Lung (tissue), 12 donors: Measurements from ENCODE around the gene DENND1A. TPM values are rescaled to one million over a fixed set of nuclear protein-coding genes. Genes with fewer than 3 reads are reported as not detected.
A peak's percentile ranks its signal among the peaks of the same experiment; 100 is the strongest.

Experiments
- ATAC-seq: fragments of 200-7000 bp; cut with Tn5 transposase; one replicate; pipeline ENCODE4 v1.9.1; 2020; ENCODE audit warnings: moderate number of reproducible peaks; ENCODE audit not compliant: insufficient read depth, low FRiP score
- DNase-seq, 3 donors: peaks; one replicate each; pipeline ENCODE4 v3.0.0-alpha.2; 2013 to 2017
- H3K27ac ChIP-seq, 2 donors: one replicate each; pipeline ENCODE4 v1.5.1; 2013; ENCODE audit warnings: mild to moderate bottlenecking in 2 of 2, moderate library complexity in 2 of 2, control low read depth in 1 of 2, inconsistent platforms in 1 of 2, low read depth in 1 of 2, low read length in 1 of 2
- H3K27me3 ChIP-seq, 3 donors: one replicate each; pipeline ENCODE4 v1.5.1; 2013; ENCODE audit warnings: low read length in 2 of 3; ENCODE audit not compliant: control insufficient read depth in 3 of 3, insufficient read depth in 3 of 3
- H3K36me3 ChIP-seq, 4 donors: one replicate each; pipeline ENCODE4 v1.5.1; 2013; ENCODE audit warnings: low read length in 4 of 4, mild to moderate bottlenecking in 1 of 4, moderate library complexity in 1 of 4; ENCODE audit not compliant: control insufficient read depth in 4 of 4, insufficient read depth in 4 of 4
- H3K4me1 ChIP-seq, 5 donors: one replicate each; pipeline ENCODE4 v1.5.1; 2013; ENCODE audit warnings: low read length in 5 of 5, mild to moderate bottlenecking in 2 of 5, moderate library complexity in 1 of 5; ENCODE audit not compliant: control insufficient read depth in 5 of 5, insufficient read depth in 5 of 5
- H3K4me3 ChIP-seq: one replicate; pipeline ENCODE4 v1.5.1; 2013; ENCODE audit warnings: mild to moderate bottlenecking, control low read depth, moderate library complexity
- H3K9ac ChIP-seq, 2 donors: one replicate each; pipeline ENCODE4 v1.5.1; 2013; ENCODE audit warnings: low read length in 2 of 2, control low read depth in 1 of 2; ENCODE audit not compliant: insufficient read depth in 1 of 2
- H3K9me3 ChIP-seq, 4 donors: one replicate each; pipeline ENCODE4 v1.5.1; 2013; ENCODE audit warnings: low read length in 3 of 4, mild to moderate bottlenecking in 1 of 4, moderate library complexity in 1 of 4; ENCODE audit not compliant: control insufficient read depth in 4 of 4, insufficient read depth in 3 of 4
- CTCF ChIP-seq: IDR thresholded peaks from 2 replicates; pipeline ENCODE4 v1.5.1; 2012; ENCODE audit warnings: mild to moderate bottlenecking; ENCODE audit errors: control extremely low read depth, extremely low read depth
- WGBS, 2 donors: extraction: QIAGEN DNeasy Blood & Tissue Kit; methylation state at CpG; one replicate each; pipeline ENCODE4 v1.1.7; 2013; 5-methylcytosine and 5-hydroxymethylcytosine counted together
- polyA plus RNA-seq, 2 donors: library from polyadenylated mRNA; stranded (reverse); fragments of 200-250 nt; gene quantifications; one replicate each; pipeline ENCODE4 v1.2.1, GENCODE V29; 2013
- total RNA-seq, 2 donors: library from RNA; depleted of rRNA in 1 of 2; stranded (reverse); fragments of >200 nt in 1 of 2; gene quantifications; one replicate each; pipeline ENCODE4 v1.2.1, GENCODE V29; 2014 to 2021
- donor health status: control.
- donor health status: control.
- donor health status: Bipolar disorder and iron deficiency.
- donor health status: healthy.
- donor health status: DM: yes; HTN: yes; CAD: no.

Gene DENND1A
- total and polyA plus RNA-seq, 4 donors: 5.7 to 29.8 (median 14.5) TPM

- no peak for DNase-seq
- 92 to 95% methylated on average over 4 of the region's 4 CpGs for WGBS, 2 donors
Measured at GRCh38 chr9:123397975-123398374, 532.0 kb downstream of the DENND1A start.

GRCh38 chr9:123395689-123396511, 534.0 kb downstream of the DENND1A start:
- peaks cover 0 to 14% (median 4%) of the 10 kb centered on the region in 5 donors for H3K4me1 ChIP-seq
- no peaks in the 10 kb centered on the region for H3K36me3 ChIP-seq
- no peak overlapping the region for H3K4me3 ChIP-seq
- no peaks in the 10 kb centered on the region for H3K27me3 ChIP-seq
- peaks cover 0 to 6% (median under 1%) of the 10 kb centered on the region in 4 donors for H3K9me3 ChIP-seq
- ATAC-seq (peak; percentile 19), DNase-seq (no peak)
- TF ChIP-seq CTCF: no peak
- WGBS, 2 donors: 89 to 96% methylated on average over 24 of the region's 24 CpGs
- no peak overlapping the region for H3K27ac ChIP-seq
- H3K9ac ChIP-seq: peak overlapping the region in 1 of 2 donors; percentile 25

More at GRCh38 chr9:123397975-123398374, 532.0 kb downstream of the DENND1A start:
- Histone ChIP-seq H3K27me3 (no peaks in the 10 kb centered on the region), H3K4me1 (peaks cover 0 to 30% (median 6%) of the 10 kb centered on the region in 5 donors), H3K4me3 (no peak overlapping the region), H3K27ac (no peak overlapping the region), H3K9ac (no peak overlapping the region), H3K9me3 (peaks cover 0 to 2% (median under 1%) of the 10 kb centered on the region in 4 donors), H3K36me3 (no peaks in the 10 kb centered on the region)
- no peak for TF ChIP-seq CTCF
- no peak for ATAC-seq

GRCh38 chr9:123395276-123395688, 534.6 kb downstream of the DENND1A start:
- ATAC-seq (no peak), DNase-seq (peak; percentile 54 to 61 (median 59))
- Histone ChIP-seq H3K27ac (no peak overlapping the region), H3K9me3 (peaks cover 0 to 6% (median under 1%) of the 10 kb centered on the region in 4 donors), H3K9ac (no peak overlapping the region), H3K4me3 (no peak overlapping the region), H3K36me3 (no peaks in the 10 kb centered on the region), H3K27me3 (no peaks in the 10 kb centered on the region), H3K4me1 (peaks cover 0 to 10% (median 4%) of the 10 kb centered on the region in 5 donors)
- 65 to 84% methylated on average over 5 of the region's 5 CpGs for WGBS, 2 donors
- no peak for TF ChIP-seq CTCF
